NCI-H446 (cell line): Measurements from ENCODE around the gene ARHGEF17.

Experiments used
- DNase-seq, 2 experiments: peaks; one replicate each; lab custom pipeline; 2025; lab: John Stamatoyannopoulos, UW

ARHGEF17 gene

DNA sequence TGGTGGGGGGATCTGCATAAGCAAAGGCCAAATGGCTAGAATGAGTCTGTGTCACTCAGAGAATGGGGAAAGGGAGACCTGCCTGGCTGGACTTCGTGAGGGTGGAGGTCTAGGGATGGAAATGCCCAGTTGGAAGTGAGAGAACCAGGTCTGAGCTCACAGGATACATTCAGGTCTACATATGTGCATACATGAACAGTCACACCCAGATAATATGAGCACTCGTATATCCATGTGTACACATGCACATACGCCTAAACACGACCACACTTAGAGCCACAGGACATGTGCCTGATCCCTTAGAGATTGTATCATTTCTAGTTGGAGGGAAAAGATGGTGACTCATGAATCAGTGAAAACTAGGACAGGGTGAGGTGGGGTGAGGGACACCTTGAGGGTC lies 47.0 kb downstream of the ARHGEF17 start:
- no peak for DNase-seq

DNA sequence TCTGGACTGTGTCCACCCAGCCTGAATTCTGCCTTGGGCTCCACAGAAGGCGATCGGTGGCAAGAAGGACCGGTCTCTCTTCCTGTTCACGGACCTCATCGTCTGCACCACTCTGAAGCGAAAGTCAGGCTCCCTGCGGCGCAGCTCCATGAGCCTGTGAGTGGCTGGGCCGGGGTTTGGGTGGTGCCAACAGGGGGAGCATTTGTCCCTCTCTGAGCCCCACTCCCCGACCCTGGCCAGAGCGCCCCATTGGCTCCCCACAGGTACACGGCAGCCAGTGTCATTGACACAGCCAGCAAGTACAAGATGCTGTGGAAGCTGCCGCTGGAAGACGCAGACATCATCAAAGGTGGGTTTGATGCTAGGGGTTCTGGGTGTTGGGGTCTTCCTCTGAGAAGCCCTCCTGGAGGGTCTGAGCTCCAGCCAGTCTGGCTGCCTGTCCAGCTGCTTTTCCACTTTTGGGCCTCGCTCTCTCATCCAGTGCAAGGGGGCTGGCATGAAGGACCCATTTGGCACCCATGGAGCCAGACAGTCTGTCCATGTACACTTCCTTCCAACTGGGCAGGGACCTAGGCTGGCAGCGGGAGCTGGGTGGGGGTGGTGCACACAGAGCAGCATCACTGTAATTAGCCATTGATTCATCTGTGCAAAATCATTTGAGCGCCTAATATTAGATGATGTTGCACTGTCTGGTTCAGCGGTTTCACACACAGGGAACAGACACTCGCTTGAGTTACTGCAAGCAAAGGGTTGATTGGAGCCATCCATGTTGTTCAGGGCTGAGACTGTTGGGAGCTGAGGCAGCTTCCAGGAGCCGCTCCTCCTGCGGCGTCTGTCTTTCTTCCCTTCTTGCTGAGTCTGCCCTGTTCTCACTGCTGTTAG lies 49.1 kb downstream of the ARHGEF17 start:
- DNase-seq: peak; percentile 62 to 82

DNA sequence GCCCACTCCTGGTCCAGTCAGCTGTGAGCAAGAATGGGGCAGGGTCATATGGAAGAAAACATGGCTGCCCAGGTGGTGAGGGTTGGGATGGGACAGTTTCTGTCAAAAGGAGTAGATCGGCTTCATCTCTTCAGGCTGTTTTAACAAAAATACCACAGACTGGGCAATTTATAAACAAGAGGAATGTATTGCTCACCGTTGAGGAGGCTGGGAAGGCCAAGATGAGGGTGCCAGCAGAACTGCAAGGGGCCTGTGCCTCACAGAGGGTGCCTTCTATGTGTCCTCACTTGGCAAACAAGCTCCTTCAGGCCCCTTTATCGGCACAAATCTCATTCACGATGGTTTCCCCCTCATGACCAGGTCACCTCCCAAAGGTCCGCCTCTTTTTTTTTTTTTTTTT lies 50.0 kb downstream of the ARHGEF17 start:
- DNase-seq: no peak

DNA sequence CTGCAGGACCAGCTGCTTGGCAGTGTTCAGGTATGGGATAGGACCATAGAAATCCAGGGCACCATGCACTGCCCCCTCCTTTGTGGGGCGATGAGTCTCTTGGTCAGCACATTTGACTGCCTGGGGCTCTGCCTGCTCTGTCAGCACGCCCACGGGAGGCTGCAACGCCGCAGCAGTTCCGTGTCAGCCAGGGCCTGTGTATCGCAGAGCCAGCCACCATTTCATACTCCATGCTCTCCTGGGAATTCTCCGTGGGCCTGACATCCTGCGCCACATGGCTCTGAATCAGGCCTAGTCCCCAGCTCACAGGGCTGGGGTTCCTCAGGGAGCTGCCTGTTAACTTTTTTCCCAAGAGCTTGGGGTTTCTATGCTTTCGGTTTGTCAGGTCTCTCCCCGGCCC lies 51.3 kb downstream of the ARHGEF17 start:
- DNase-seq: no peak

DNA sequence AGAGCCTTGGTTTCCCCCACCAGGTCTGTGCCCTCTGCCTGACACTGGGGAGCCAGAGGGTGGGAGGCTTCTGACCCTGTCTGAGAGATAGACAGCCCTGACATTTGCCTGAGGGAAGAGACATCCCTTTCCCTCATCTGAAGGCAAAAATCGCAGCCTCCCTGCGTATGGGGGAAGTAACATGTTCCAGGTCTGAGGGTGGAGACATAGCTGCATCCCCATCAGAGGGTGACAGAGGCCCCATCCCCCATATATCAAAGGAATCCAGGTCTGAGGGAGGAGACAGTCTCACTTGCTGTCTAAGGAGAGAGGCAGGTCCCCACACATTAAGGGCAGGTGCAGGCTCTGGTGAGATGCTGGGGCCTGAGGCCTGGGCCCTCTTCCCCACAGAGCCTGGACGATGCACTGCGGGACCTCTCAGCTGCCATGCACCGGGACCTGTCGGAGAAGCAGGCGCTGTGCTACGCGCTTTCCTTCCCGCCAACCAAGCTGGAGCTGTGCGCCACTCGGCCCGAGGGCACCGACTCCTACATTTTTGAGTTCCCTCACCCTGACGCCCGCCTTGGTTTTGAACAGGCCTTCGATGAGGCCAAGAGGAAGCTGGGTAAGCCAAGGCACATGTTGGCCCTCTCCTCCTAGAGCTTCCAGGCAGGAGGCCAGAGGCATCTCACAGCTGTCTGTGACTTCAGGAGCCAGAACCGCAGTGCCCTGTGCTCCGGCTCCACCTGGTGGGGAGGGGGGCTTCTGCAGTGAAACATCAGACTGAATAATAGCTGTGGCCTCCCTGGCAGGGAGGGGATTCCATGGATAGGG lies 52.1 kb downstream of the ARHGEF17 start:
- DNase-seq: peak; percentile 54 to 76

DNA sequence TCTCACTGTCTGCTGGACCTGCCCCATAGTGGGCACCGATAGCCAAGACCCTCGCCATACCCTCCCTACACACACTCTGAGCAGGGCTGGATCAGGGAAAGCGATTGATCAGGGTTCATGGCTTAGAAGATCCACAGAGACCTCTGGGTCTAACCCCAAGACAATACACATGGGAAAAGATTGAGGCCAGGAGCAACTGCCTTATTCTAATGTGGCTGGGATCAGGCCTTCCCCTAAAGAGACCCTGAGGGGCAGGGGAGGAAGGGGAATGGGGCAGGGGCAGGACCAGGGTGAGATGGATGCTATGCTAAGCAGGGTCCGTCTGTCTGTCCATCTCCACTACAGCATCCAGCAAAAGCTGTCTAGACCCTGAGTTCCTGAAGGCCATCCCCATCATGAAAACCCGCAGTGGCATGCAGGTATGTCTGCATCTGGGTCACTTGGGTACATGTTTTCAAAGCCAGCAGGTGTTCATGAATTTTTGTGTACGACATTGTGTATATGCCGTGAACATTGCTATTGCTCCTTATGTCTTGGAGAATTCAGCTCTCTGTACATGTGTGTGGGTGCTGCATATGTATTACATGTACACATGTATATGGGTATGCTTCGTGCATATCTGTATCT lies 52.8 kb downstream of the ARHGEF17 start:
- DNase-seq: no peak

DNA sequence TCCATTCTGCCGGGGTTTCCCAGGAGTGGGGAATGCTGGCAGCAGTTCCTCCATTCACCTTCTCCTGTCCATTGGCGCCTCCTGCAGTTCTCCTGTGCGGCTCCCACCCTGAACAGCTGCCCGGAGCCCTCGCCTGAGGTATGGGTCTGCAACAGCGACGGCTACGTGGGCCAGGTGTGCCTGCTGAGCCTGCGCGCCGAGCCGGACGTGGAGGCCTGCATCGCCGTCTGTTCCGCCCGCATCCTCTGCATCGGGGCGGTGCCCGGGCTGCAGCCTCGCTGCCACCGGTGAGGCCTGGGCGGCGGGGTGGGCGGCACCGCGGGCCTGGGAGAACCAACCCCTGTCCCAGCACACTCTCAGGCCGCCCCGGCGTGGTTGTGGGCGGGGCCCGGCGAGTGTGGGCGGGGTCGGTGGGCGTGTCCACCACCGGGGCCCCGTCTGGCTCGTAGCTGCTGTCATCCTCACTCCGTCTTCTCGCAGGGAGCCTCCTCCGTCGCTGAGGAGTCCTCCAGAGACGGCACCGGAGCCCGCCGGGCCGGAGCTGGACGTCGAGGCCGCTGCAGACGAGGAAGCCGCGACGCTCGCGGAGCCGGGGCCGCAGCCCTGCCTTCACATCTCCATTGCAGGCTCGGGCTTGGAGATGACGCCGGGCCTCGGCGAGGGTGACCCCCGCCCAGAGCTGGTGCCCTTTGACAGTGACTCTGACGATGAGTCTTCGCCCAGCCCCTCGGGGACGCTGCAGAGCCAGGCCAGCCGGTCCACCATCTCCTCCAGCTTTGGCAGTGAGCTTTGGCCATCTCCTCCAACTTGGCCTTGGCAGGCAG lies 54.1 kb downstream of the ARHGEF17 start:
- no peak for DNase-seq

DNA sequence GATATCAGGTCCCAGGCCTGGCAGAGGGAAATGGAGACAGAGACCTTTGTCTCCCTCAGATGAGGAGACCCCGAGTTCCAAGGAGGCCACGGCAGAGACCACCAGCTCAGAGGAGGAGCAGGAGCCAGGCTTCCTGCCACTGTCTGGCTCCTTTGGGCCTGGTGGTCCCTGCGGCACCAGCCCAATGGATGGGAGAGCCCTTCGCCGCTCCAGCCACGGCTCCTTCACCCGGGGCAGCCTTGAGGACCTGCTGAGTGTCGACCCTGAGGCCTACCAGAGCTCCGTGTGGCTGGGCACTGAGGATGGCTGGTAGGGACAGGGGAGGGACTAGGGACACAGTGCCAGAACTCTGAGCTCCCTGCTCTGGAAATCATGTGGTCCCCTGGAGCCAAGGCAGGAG lies 55.1 kb downstream of the ARHGEF17 start:
- no peak for DNase-seq

DNA sequence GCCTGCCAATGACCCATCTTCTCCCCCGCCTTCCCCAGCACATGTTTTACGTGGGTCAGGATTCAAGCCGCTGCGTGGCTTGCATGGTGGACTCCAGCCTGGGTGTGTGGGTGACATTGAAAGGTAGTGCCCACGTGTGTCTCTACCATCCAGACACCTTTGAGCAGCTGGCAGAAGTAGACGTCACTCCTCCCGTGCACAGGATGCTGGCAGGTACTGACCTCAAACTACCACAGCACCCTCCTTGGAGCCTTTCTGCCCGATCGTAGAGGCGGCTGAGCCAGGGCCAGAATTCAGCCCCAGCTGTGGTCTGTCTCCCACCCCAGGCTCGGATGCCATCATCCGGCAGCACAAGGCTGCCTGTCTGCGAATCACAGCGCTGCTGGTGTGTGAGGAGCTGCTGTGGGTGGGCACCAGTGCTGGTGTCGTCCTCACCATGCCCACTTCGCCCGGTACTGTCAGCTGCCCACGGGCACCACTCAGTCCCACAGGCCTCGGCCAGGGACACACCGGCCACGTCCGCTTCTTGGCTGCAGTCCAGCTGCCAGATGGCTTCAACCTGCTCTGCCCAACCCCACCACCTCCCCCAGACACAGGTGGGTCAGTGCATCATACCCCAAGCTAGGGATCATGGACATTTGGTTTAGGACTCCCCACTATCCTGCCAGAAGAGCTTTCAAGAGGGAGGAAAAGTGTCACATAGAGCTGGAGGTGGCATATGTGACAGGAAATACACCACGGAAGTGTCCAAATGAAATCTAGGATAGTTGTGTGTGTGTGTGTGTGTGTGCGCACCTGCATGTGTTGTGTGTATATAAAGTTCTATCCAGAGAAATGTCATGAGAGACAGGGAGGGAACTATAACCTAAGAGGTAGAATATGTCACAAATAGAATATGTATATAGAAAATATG lies 57.5 kb downstream of the ARHGEF17 start:
- no peak for DNase-seq

DNA sequence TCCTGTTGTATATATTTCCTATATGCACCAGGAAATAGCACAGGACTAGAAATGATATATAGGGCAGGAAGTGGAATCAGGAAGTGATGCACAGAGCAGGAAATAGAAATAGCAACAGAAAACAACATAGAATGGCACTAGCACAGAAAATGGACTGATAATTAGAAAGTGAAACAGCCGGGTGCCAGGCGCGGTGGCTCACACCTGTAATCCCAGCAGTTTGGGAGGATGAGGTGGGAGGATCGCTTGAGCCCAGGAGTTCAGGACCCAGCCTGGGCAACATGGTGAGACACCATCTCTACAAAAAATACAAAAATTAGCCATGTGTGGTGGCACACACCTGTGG lies 58.2 kb downstream of the ARHGEF17 start:
- DNase-seq: no peak

DNA sequence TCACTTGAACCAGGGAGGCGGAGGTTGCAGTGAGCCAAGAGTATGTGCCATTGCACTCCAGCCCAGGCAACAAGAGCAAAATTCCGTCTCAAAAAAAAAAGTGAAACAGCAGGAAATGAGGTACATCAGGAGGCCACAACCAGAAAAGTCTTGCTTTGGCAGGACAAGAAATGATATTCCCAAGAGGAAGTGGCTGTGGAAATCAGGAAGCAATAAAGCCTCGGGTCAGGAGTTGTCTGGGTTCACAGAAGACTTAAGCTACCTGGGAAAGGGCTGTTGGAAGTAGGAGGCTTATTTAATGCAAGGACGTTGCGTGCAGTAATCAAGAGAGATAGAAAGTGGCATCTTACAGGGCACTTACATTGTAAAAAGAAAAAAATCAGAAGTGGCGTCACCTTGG lies 58.9 kb downstream of the ARHGEF17 start:
- no peak for DNase-seq

DNA sequence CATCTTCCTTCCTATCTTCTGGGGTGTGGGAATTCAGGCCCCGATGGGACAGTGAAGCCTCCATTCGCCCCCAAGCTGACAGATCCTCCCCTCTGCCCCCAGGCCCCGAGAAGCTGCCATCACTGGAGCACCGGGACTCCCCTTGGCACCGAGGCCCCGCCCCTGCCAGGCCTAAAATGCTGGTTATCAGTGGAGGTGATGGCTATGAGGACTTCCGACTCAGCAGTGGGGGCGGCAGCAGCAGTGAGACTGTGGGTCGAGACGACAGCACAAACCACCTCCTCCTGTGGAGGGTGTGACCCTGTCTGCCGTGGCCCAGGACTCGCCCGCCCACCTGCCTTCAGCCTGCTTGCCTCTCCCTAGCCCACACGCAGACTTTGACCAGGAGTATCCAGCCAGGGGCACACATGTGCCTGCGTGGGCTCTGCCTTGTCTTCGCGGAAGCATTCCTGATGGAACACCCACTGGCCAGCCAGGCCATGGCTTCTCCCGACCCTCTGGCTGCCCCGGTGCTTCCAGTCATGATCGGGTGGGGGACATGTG lies 59.5 kb downstream of the ARHGEF17 start:
- no peak for DNase-seq

DNA sequence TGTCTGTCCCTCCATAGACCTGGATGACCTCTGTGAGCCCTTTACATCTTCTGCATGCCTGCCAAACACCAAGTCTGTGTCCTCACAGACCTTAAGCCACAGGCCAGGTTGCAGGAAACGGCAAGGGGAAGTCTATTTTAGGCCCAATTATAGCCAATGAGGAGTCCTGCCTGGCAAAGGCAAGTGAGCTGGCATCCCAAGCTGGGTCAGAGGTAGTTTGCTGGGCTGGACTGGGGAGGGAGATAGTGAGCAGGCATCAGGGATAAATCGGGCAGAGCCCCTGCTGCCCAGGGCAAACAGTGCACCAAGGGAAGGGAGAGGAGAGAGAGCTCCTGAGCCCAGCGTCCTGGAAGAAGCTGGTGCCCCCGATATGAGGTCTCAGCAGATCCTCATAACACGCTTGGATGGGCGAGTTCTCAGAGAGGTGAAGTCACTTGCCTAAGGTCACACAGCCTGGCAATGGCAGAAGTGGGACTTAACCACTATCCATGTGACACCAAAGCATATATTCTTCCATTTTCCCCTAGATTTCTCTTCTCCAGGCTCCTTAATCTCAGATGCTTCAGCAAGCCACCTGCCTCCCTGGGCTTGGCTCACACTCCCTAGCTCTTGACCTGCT lies 64.4 kb downstream of the ARHGEF17 start:
- DNase-seq: no peak

DNA sequence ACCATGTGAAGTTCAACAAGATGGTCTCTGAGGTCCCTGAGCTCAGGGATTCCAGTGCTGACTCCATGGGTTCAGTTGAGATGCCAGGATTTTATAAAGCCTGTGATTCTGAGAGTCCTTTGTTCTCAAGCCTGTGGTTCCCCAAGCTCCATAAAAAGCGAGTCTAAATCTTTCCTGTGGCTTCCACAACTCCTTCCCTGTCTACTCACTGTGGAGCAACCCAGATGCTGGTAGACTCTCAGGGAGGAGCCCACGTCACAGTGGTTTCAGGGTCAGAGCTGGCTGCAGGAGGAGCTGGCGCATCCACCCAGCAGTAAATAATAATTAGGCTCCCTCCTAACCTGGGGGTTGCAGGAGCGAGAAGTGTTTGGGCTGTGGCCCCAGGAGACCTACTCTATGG lies 66.1 kb downstream of the ARHGEF17 start:
- no peak for DNase-seq

DNA sequence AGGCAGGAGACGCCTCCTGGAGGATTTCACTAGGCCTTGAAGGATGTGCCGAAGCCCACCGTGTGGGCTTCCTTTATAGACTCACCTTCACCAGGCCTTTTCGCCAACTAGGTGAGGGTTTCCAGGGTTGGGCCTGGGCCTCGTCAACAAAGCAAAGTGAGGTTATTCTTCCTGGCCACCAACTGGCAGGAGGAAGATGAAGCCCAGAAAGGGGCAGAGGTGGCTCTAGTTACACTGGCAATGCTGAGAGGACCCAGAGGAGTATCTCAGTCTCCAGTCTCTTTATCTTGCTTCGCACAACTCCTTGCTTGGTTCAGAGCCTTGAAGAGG lies 67.7 kb downstream of the ARHGEF17 start:
- DNase-seq: no peak

DNA sequence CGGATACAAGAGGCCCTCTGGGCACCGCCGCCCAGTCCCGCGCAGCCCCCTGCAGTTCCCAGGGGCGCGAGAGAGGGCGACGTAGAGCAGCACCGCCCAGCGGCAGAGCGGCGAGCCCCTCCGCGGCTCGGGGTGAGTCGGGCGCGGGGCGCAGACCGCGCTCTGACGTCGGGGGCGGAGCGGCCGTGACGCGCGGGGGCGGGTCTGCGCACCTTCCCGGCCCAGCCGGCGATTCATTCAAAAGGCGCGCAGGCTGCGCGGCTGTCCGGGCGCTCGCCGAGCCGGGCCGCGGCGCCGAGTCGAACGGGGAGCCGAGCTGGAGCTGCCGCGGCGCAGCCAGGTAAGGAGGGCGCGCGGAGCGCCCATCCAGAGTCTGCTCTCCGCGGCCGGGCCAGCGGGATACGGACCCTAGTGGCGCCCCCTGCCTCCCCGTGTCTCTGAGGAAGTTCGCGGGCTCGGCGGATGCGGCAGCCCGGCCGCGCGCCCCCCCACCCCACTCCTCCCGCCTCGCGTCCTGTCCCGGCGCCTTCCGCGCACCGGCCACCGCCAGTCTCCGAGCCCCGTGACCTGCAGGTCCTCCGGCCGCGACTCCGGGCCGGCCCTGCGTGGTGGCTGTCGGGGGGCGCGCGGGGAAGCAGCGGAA lies 68.2 kb downstream of the ARHGEF17 start, which contains the start of gene RELT:
TSS of gene RELT (plus strand) at position 240 of the 643 bp plus-strand sequence. CDS start 12,738 bp downstream, outside the sequence.
- peak; percentile 69 to 96 for DNase-seq

DNA sequence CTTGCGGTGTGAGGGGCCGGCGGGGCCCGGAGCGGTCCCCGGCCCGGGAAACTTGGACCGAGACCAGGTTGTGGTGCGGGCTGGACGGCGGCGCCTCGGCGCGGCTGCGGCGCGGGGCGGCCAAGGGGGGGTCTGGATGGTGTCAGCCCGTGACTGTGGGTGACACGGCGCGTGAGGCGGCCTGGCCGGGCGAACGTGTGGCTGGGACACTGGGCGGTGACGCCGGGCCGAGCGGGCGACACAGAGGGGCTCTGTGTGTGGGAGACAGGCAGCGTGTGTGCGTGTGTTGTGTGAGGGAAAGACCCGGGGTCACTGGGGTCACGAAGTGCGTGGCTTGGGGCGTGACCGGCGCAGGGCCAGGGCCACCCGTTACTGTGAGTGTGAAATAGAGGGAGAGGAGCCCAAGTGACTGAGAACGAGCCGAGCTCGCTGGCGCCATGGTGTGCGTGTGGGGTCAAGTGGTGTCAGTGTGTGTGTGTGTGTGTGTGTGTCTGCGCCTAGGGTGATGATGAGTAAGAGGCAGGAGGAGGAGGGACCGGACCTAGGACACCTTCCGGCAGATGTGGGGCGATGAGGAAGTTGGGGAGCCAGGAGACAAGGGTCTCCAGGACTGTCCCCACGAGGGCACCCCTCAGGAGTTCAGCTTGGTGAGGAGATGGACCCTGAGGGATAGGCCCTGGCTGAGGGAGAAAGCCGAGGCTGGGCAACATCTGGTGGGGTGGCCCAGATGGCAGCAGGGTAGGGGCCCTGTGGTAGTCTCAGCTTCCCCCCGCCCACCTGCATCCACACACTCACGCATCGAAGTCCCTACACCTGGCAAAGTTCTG lies 68.9 kb downstream of the ARHGEF17 start:
- no peak for DNase-seq

DNA sequence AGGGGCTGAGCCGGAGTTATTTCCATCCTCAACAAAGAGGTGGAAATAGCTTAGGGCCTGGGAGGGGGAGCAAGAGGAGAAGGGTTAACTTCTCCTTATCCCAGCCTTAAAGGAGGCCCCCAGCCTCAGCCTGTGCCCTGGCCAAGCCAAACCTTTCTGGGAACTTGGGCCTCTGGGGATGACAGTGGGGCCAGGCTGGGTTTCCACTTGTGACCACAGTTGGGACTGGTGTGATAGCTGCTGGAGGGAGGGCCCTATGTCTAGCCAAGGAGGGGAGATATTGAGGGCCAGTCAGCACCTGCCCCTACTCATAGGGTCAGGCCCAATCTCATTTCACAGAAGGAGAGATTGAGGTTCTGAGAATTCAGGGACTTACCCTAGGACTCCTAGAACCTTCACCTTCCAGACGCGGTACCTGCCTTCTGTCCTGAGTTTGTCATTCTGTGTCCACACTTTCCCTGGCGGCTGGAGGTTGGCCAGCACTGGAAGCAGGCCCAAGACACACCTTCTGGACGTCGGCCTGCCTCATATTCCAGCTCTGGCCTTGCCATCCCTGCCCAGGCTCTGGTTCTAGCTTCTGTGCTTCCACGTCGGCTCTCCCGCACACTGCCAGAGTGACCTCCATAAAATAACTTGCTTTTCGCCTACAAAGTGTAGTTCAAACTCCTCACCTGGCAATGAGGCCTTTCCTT lies 71.3 kb downstream of the ARHGEF17 start:
- no peak for DNase-seq
